ENCODE measurements around the gene PMS2. TPM values are rescaled to one million over a fixed set of nuclear protein-coding genes. Genes with fewer than 3 reads are reported as not detected.
"Not testable (repeated sequence)": the region's sequence is repeated elsewhere in the genome, so short reads cannot be mapped to it uniquely, and the experiment has no call there.

PMS2 gene
- total RNA-seq, 1 donor: 10.2 TPM

- not testable (repeated sequence) for DNase-seq (ENCODE audit: low read depth in 2 of 3, low spot score in 2 of 3)
Observed at GRCh38 chr7:5924180-5924579, 84.7 kb downstream of the PMS2 start.

Small RNAs within 50 kb of the gene (small RNA-seq; reads per million reads assigned to genes)
- not detected for gene RF00019
- not detected for gene RNU6-218P
- 82.1 reads per million, percentile 97 among the genes with 10 or more reads in this experiment for gene SNORA80D

Other genes with a start within 250 kb of the PMS2 start
- 24.5 TPM for gene RNF216, start 227.4 kb downstream of the PMS2 start, total RNA-seq
- gene OCM, start 128.3 kb downstream of the PMS2 start, total RNA-seq: not detected
- gene CCZ1, start 110.3 kb downstream of the PMS2 start, total RNA-seq: 18.3 TPM
- gene RSPH10B, start 38.4 kb downstream of the PMS2 start, total RNA-seq: not detected
- gene AIMP2, start 223 bp upstream of the PMS2 start, total RNA-seq: 37.2 TPM
- under 0.01 TPM for gene ANKRD61, start 22.3 kb upstream of the PMS2 start, total RNA-seq
- gene EIF2AK1, start 50.1 kb upstream of the PMS2 start, total RNA-seq: 141 TPM
- gene USP42, start 95.9 kb upstream of the PMS2 start, total RNA-seq: 7.0 TPM